GM23248 (cell line): ENCODE measurements around the gene CTF1. TPM values are rescaled to one million over a fixed set of nuclear protein-coding genes. Genes with fewer than 3 reads are reported as not detected.
A peak's percentile ranks its signal among the peaks of the same experiment; 100 is the strongest.

Source experiments
- DNase-seq: peaks from one replicate; pipeline ENCODE4 v3.0.0-alpha.2; 2015
- H2AFZ ChIP-seq: fragments of 200-600 bp; sonication (generic); 2 replicates; pipeline ENCODE4 v1.6.1; 2016; ENCODE audit warnings: antibody characterized with exemption
- H3F3A ChIP-seq: fragments of 200-600 bp; sonication (generic); 2 replicates; pipeline ENCODE4 v1.6.1; 2016; ENCODE audit warnings: mild to moderate bottlenecking, antibody characterized with exemption, mixed run types; ENCODE audit not compliant: insufficient read depth
- H3K27ac ChIP-seq: fragments of 200-600 bp; sonication (generic); 2 replicates; pipeline ENCODE4 v1.5.1; 2016; ENCODE audit warnings: mild to moderate bottlenecking
- H3K27me3 ChIP-seq: fragments of 200-600 bp; sonication (generic); replicated peaks from 2 replicates; pipeline ENCODE4 v1.6.1; 2016; ENCODE audit warnings: mild to moderate bottlenecking; ENCODE audit not compliant: insufficient read depth
- H3K36me3 ChIP-seq: fragments of 200-600 bp; sonication (generic); 2 replicates; pipeline ENCODE4 v1.6.1; 2016; ENCODE audit warnings: low read depth, mild to moderate bottlenecking
- H3K4me1 ChIP-seq: fragments of 200-600 bp; sonication (generic); 2 replicates; pipeline ENCODE4 v1.6.1; 2016; ENCODE audit warnings: mild to moderate bottlenecking; ENCODE audit not compliant: insufficient read depth
- H3K4me2 ChIP-seq: fragments of 200-600 bp; sonication (generic); one replicate; pipeline ENCODE4 v1.6.1; 2016; ENCODE audit warnings: mild to moderate bottlenecking; ENCODE audit not compliant: unreplicated experiment
- H3K4me3 ChIP-seq: fragments of 200-600 bp; sonication (generic); 2 replicates; pipeline ENCODE4 v1.5.1; 2016; ENCODE audit warnings: mild to moderate bottlenecking
- H3K79me2 ChIP-seq: fragments of 200-600 bp; sonication (generic); 2 replicates; pipeline ENCODE4 v1.6.1; 2016; ENCODE audit warnings: mild to moderate bottlenecking; ENCODE audit not compliant: insufficient read depth
- H3K9ac ChIP-seq: fragments of 200-600 bp; sonication (generic); 2 replicates; pipeline ENCODE4 v1.6.1; 2016; ENCODE audit warnings: mild to moderate bottlenecking
- H3K9me2 ChIP-seq: fragments of 200-600 bp; sonication (generic); 2 replicates; pipeline ENCODE4 v1.6.1; 2016; ENCODE audit warnings: mixed run types, mild to moderate bottlenecking, moderate library complexity; ENCODE audit not compliant: insufficient read depth
- H3K9me3 ChIP-seq: fragments of 200-600 bp; sonication (generic); one replicate; pipeline ENCODE4 v1.6.1; 2017; ENCODE audit warnings: low read depth
- H4K20me1 ChIP-seq: fragments of 200-600 bp; sonication (generic); 2 replicates; pipeline ENCODE4 v1.6.0; 2016; ENCODE audit not compliant: insufficient read depth
- EZH2 ChIP-seq: fragments of 200-600 bp; sonication (generic); IDR thresholded peaks from 2 replicates; pipeline ENCODE4 v1.6.1; 2018; ENCODE audit warnings: antibody characterized with exemption, mild to moderate bottlenecking; ENCODE audit not compliant: insufficient read depth, poor library complexity, severe bottlenecking
- EZH2phosphoT487 ChIP-seq: fragments of 200-600 bp; sonication (generic); IDR thresholded peaks from 2 replicates; pipeline ENCODE4 v1.6.1; 2018; ENCODE audit warnings: antibody characterized with exemption, moderate library complexity, mild to moderate bottlenecking, low read depth; ENCODE audit not compliant: insufficient read depth
- WGBS, 2 experiments: methylation state at CpG; one replicate each; pipeline ENCODE4 v1.1.6; 2015 to 2017; ENCODE audit warnings: low lambda C conversion rate in 2 of 2, low coverage in 1 of 2; ENCODE audit errors: missing lambda C conversion rate in 2 of 2; 5-methylcytosine and 5-hydroxymethylcytosine counted together
- in situ Hi-C: fragments of 300-500 bp; cut with MboI; formaldehyde crosslinking; loops from 2 replicates; pipeline ENCODE4 v1.15.0; 2020
- polyA plus RNA-seq: library from polyadenylated mRNA; unstranded; fragments of >200 nt; fragmentation: Nextera tagmentation; extraction: Ambion mirVana; gene quantifications from 2 replicates; pipeline ENCODE4 v1.2.1, GENCODE V29; 2016
- total RNA-seq: library from RNA; depleted of rRNA; stranded (reverse); fragments of >200 nt; shearing (Covaris generic); gene quantifications from 2 replicates; pipeline ENCODE4 v1.2.3, GENCODE V29; 2014

The CTF1 gene
- total and polyA plus RNA-seq, 2 experiments from 2014 or later, result 2.1 to 4.8 TPM

DNA sequence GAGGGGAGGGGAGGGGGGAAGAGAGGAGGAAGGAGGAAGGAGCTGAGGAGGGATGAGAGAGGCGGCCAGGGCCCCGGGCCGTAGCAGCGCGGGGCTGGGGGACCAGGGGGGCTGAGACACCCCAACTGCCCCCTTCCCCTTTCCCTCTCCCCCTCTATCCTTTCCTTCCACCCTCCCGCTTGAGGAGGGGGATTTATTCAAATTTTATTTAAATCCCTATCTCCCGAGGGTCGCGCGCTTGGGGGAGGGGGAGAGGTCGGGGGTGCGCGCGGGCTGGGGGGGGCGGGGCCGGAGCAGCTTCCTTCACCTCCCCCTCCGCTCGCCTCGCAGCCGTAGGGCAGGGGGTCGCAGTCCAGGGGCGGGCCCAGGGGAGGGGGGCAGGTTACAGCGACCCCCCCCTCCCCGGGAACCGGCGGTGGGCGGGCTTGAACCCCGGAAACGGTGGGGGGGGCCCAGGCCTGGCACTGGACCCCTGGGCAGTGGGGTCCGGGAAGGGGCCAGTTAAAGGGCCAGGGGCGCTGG, 27.2 kb downstream of the CTF1 start, which contains the start of gene FBXL19:
Gene FBXL19, plus strand, starts transcription at position 19 of the 522 bp plus-strand sequence. CDS start 2,183 bp downstream, outside the sequence.
- peaks cover 7% of the 10 kb centered on the region for H3K79me2 ChIP-seq
- H3F3A ChIP-seq, result no peaks in the 10 kb centered on the region
- in situ Hi-C loops, result no loop called here
- H3K9ac ChIP-seq, result peak within 1 kb of the TSS; percentile 79
- no peaks in the 10 kb centered on the region for H3K27me3 ChIP-seq
- WGBS, 2 experiments, result 0 to 1% methylated on average over 3 to 31 of the region's 31 CpGs
- H3K4me2 ChIP-seq, result peak within 1 kb of the TSS; percentile 83
- H3K9me3 ChIP-seq, result no peaks in the 10 kb centered on the region
- DNase-seq, result peak; percentile 12
- no peaks in the 10 kb centered on the region for H3K36me3 ChIP-seq
- H4K20me1 ChIP-seq, result no peaks in the 10 kb centered on the region
- TF ChIP-seq EZH2phosphoT487, result no peak
- TF ChIP-seq EZH2, result no peak
- no peaks in the 10 kb centered on the region for H3K9me2 ChIP-seq
- peaks cover 7% of the 10 kb centered on the region; the same call in 1 of the 2 replicates for H3K4me1 ChIP-seq
- peak within 1 kb of the TSS; percentile 89 for H3K27ac ChIP-seq
- peak within 1 kb of the TSS; percentile 91 for H3K4me3 ChIP-seq
- peak within 1 kb of the TSS; percentile 90 for H2AFZ ChIP-seq

DNA sequence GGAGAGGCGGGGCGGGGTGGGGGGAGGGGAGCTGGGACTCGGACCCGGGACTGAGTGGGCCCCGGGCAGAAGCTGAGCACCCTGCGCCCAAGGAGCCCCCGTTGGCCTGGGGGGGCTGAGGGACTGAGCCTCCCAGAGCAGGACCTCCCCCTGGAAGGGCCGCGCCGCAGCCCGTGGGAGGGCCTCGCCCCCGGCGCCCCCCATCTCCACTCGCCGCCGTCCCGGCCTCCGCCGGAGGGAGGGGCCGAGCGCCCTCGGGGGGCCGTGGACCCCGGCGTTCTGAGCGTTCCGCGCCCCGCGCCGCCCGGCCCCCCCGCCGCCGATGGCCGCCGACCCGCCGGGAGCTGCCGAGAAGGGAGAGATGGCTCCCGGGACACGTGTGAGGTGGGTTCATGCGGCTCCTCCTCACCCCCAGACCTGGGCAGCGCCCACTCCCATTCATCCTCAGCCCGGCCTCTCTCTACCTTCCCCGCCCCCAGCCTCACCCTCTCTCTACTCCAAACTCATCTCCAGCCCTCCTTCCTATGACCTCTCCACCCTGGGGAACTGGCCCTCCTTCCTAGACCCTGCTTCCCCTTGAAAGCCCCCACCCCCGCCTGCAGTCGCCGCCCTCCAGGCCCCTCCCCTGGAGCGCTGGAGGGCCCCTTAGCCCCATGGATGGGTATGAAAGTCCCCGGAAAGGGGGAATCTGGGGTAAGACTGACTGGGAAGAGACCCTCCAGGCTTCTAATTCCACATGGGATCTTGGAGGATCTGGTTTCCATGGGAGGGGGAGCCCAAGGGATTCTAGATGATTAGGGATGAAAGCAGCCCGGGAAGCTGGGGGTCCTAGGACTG, 27.9 kb downstream of the CTF1 start:
- no peaks in the 10 kb centered on the region for H3K9me3 ChIP-seq
- H3K79me2 ChIP-seq, result peaks cover 7% of the 10 kb centered on the region
- no peaks in the 10 kb centered on the region for H3K27me3 ChIP-seq
- WGBS, 2 experiments, result 6 to 16% methylated on average over 13 to 44 of the region's 53 CpGs
- peak overlapping the region; percentile 83 for H3K4me2 ChIP-seq
- no peak overlapping the region for H3K27ac ChIP-seq
- peak overlapping the region; percentile 61 for H3K9ac ChIP-seq
- TF ChIP-seq EZH2, result no peak
- no peak for TF ChIP-seq EZH2phosphoT487
- H3F3A ChIP-seq, result no peaks in the 10 kb centered on the region
- H4K20me1 ChIP-seq, result no peaks in the 10 kb centered on the region
- in situ Hi-C loops, result no loop called here
- DNase-seq, result peak; percentile 25
- no peaks in the 10 kb centered on the region for H3K36me3 ChIP-seq
- no peaks in the 10 kb centered on the region for H3K9me2 ChIP-seq
- peaks cover 7% of the 10 kb centered on the region; the same call in 1 of the 2 replicates for H3K4me1 ChIP-seq
- peak overlapping the region; percentile 91 for H3K4me3 ChIP-seq
- H2AFZ ChIP-seq, result no peak overlapping the region

DNA sequence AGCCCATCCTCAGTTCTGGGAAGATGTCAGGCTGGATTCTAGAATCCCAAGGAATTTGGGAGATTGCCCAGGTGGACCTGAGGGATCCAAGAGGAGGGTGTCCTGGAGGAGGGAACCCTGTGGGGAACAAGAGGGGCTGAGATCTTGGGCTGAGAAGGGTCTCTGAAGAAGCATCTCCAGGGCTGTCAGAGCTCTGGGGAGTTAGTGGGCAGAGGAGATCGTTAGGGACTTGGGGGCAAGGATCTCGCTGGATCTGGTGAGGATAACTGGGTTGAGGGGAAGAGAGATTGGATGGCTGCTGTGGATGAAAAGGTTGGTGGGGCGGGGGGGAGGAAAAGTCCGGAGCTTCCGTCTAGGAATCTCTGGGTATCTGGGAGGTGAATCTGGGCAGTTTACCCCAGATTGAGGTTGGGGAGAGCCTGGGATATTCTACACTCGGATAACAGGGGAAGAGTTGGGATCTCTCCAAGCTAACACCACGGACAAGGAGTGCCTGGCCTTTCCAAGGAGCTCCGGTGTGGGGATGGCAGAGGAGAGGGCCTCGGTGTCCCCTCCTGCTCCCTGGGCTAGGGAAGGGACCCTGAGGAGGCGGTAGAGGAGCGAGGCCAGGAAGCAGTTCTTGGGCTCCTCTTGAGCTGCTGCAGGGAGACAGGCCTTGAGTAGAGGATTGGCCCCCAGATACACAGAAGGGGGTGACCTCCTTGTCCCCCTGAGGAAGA, 28.7 kb downstream of the CTF1 start:
- peaks cover 7% of the 10 kb centered on the region; the same call in 1 of the 2 replicates for H3K4me1 ChIP-seq
- peaks cover 7% of the 10 kb centered on the region for H3K79me2 ChIP-seq
- no peaks in the 10 kb centered on the region for H3K36me3 ChIP-seq
- H2AFZ ChIP-seq, result no peak overlapping the region
- H3K9me2 ChIP-seq, result no peaks in the 10 kb centered on the region
- no peaks in the 10 kb centered on the region for H3F3A ChIP-seq
- in situ Hi-C loops, result no loop called here
- 70 to 77% methylated on average over 9 to 11 of the region's 11 CpGs for WGBS, 2 experiments
- peak overlapping the region; percentile 83 for H3K4me2 ChIP-seq
- H3K4me3 ChIP-seq, result peak overlapping the region; percentile 91
- H4K20me1 ChIP-seq, result no peaks in the 10 kb centered on the region
- peak overlapping the region; percentile 61 for H3K9ac ChIP-seq
- no peaks in the 10 kb centered on the region for H3K27me3 ChIP-seq
- TF ChIP-seq EZH2phosphoT487, result no peak
- TF ChIP-seq EZH2, result no peak
- peak; percentile 24 for DNase-seq
- no peak overlapping the region for H3K27ac ChIP-seq
- no peaks in the 10 kb centered on the region for H3K9me3 ChIP-seq

DNA sequence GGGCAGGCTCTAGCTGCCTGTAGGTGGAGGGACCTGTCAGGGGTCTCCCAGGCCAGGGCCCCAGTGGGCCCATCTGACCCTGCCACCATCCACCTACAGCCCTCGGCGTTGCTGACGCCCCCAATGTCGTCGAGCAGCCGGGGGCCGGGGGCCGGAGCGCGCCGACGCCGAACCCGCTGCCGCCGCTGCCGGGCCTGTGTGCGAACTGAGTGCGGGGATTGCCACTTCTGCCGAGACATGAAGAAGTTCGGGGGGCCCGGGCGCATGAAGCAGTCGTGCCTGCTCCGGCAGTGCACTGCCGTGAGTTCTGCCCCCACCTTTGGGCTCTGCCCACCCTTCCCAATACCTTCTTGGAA, 29.2 kb downstream of the CTF1 start:
- in situ Hi-C loops, result no loop called here
- Histone ChIP-seq H3K9me2 (no peaks in the 10 kb centered on the region), H3K79me2 (peaks cover 7% of the 10 kb centered on the region), H3K4me3 (no peak overlapping the region), H3K27ac (no peak overlapping the region), H3K4me2 (no peak overlapping the region), H2AFZ (no peak overlapping the region), H4K20me1 (no peaks in the 10 kb centered on the region), H3K36me3 (no peaks in the 10 kb centered on the region), H3K9me3 (no peaks in the 10 kb centered on the region), H3K9ac (no peak overlapping the region), H3K27me3 (no peaks in the 10 kb centered on the region), H3K4me1 (peaks cover 7% of the 10 kb centered on the region; the same call in 1 of the 2 replicates), H3F3A (no peaks in the 10 kb centered on the region)
- no peak for DNase-seq
- no peak for TF ChIP-seq EZH2phosphoT487
- no peak for TF ChIP-seq EZH2
- WGBS, 2 experiments, result 92 to 93% methylated on average over 26 of the region's 26 CpGs
